Upper lobe of left lung (tissue), 6 donors: ENCODE measurements around the gene CISD1. TPM values are rescaled to one million over a fixed set of nuclear protein-coding genes. Genes with fewer than 3 reads are reported as not detected.

Experiments used
- ATAC-seq, 2 donors: fragments of 200-7000 bp; cut with Tn5 transposase; one replicate each; pipeline ENCODE4 v1.9.1; 2022; ENCODE audit warnings: mild to moderate bottlenecking in 2 of 2, moderate library complexity in 2 of 2; ENCODE audit not compliant: low FRiP score in 2 of 2
- DNase-seq, 2 donors: peaks; one replicate each; pipeline ENCODE4 v3.0.0-alpha.2; 2019 to 2020
- H3K27ac ChIP-seq, 4 donors: fragments of 200-600 bp; sonication (generic); one replicate each; pipeline ENCODE4 v1.5.1; 2016 to 2019
- H3K27me3 ChIP-seq, 4 donors: fragments of 200-600 bp; sonication (generic); one replicate each; pipeline ENCODE4 v1.5.1; 2017 to 2019
- H3K36me3 ChIP-seq, 4 donors: fragments of 200-600 bp; sonication (generic); one replicate each; pipeline ENCODE4 v1.5.1; 2016 to 2019
- H3K4me1 ChIP-seq, 4 donors: fragments of 200-600 bp; sonication (generic); one replicate each; pipeline ENCODE4 v1.5.1; 2018 to 2019
- H3K4me3 ChIP-seq, 4 donors: fragments of 200-600 bp; sonication (generic); one replicate each; pipeline ENCODE4 v1.5.1; 2017 to 2019; ENCODE audit warnings: mild to moderate bottlenecking in 2 of 4, moderate library complexity in 1 of 4
- H3K9me3 ChIP-seq, 4 donors: fragments of 200-600 bp; sonication (generic); one replicate each; pipeline ENCODE4 v1.5.1; 2018 to 2019
- EP300 ChIP-seq, 4 donors: sonication (generic); formaldehyde crosslinking; IDR thresholded peaks; one replicate each; pipeline ENCODE4 v1.5.1; 2017; ENCODE audit warnings: antibody characterized with exemption in 4 of 4, control low read depth in 2 of 4
- POLR2A ChIP-seq, 4 donors: fragments of 450-650 bp; IDR thresholded peaks; one replicate each; pipeline ENCODE4 v1.5.1; 2016 to 2017; ENCODE audit warnings: antibody characterized with exemption in 4 of 4, mild to moderate bottlenecking in 2 of 4
- POLR2AphosphoS5 ChIP-seq, 2 donors: sonication (generic); formaldehyde crosslinking; IDR thresholded peaks; one replicate each; pipeline ENCODE4 v1.5.1; 2017; ENCODE audit warnings: antibody characterized with exemption in 2 of 2
- WGBS, 2 donors: methylation state at CpG; one replicate each; pipeline ENCODE4 v1.1.5; 2017 to 2018; 5-methylcytosine and 5-hydroxymethylcytosine counted together
- total RNA-seq, 6 donors: library from RNA; depleted of rRNA in 4 of 6; stranded (reverse); fragments of >200 nt in 4 of 6; gene quantifications; one replicate each; pipeline versions ENCODE4 v1.1.0 to v1.2.1, GENCODE V29; 2016 to 2021
- TF ChIP-seq, protein P1 (sequence below), 6 experiments: fragments of 450-650 bp in 4 of 6; fragments of 200-600 bp in 2 of 6; sonication (generic) in 2 of 6; IDR thresholded peaks; one replicate each; pipeline ENCODE4 v1.5.1; 2016 to 2019; ENCODE audit warnings: antibody characterized with exemption in 6 of 6
- donor health status: DM: no; HTN: no; CAD: no; lungs with moderate emphysema.
- donor health status: DM: no; HTN: yes; CAD: no; lungs with severe emphysema.

Gene CISD1
- total RNA-seq, 6 donors from 2014 or later, result 6.3 to 19.4 (median 13.8) TPM

GRCh38 chr10:58304099-58304633 lies 35.2 kb downstream of the CISD1 start:
- Histone ChIP-seq H3K27ac (no peak overlapping the region), H3K4me1 (no peaks in the 10 kb centered on the region), H3K36me3 (no peaks in the 10 kb centered on the region), H3K4me3 (no peak overlapping the region), H3K9me3 (no peaks in the 10 kb centered on the region), H3K27me3 (no peaks in the 10 kb centered on the region)
- TF ChIP-seq, protein P1, sequence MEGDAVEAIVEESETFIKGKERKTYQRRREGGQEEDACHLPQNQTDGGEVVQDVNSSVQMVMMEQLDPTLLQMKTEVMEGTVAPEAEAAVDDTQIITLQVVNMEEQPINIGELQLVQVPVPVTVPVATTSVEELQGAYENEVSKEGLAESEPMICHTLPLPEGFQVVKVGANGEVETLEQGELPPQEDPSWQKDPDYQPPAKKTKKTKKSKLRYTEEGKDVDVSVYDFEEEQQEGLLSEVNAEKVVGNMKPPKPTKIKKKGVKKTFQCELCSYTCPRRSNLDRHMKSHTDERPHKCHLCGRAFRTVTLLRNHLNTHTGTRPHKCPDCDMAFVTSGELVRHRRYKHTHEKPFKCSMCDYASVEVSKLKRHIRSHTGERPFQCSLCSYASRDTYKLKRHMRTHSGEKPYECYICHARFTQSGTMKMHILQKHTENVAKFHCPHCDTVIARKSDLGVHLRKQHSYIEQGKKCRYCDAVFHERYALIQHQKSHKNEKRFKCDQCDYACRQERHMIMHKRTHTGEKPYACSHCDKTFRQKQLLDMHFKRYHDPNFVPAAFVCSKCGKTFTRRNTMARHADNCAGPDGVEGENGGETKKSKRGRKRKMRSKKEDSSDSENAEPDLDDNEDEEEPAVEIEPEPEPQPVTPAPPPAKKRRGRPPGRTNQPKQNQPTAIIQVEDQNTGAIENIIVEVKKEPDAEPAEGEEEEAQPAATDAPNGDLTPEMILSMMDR (IDR thresholded peaks at IDR 0.05), result no peak
- TF ChIP-seq EP300 (IDR thresholded peaks at IDR 0.05) (no peak), POLR2A (IDR thresholded peaks at IDR 0.05) (no peak), POLR2AphosphoS5 (IDR thresholded peaks at IDR 0.05) (no peak)
- WGBS, 2 donors, result 83 to 85% methylated on average over 3 of the region's 3 CpGs
- ATAC-seq (peak in 1 of 2 donors; percentile 40), DNase-seq (no peak)

DNA sequence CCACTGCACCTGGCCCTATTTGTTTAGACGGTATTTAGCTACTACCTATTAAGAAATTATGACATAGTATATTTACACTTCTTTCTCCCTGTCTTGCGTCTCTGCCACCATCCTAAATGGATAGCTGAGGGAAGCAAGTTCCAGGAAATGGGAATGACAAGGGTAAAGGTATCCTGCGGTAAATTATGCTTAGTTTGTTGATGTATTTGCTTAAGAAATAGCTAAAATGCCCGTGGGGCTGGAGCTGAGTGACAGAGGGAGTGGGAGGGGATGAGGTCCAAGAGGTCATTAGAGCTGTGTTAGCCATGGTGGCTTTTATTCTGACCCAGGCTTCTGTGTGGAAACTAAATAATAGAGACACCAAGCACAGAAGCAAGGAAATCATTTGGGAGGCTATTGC lies 36.9 kb downstream of the CISD1 start:
- ATAC-seq, result no peak
- WGBS, 2 donors, result 55% methylated on average over 4 of the region's 4 CpGs
- Histone ChIP-seq H3K27me3 (no peaks in the 10 kb centered on the region), H3K27ac (no peak overlapping the region), H3K4me1 (no peaks in the 10 kb centered on the region), H3K36me3 (no peaks in the 10 kb centered on the region), H3K9me3 (no peaks in the 10 kb centered on the region), H3K4me3 (no peak overlapping the region)
- TF ChIP-seq POLR2AphosphoS5 (IDR thresholded peaks at IDR 0.05) (no peak), POLR2A (IDR thresholded peaks at IDR 0.05) (no peak), EP300 (IDR thresholded peaks at IDR 0.05) (no peak)
- TF ChIP-seq, protein P1 (IDR thresholded peaks at IDR 0.05), result no peak
- DNase-seq, result no peak

DNA sequence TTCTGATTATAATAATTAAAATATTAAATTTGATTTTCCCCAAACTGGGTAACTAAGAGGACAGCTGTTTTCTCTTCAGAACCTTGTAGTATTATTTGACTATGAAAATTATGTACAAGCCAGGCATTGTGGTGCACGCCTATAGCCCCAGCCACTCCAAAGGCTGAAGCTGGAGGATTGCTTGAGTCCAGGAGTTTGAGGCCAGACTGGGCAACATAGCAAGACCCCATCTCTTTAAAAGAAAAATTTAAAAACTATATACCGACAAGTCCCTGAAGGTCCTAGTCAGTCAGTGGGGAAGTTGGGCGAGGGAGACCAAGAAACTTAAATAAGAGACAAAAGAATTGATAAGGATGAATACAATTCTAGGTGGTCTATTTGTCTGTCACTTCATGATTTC lies 38.7 kb downstream of the CISD1 start:
- no peaks in the 10 kb centered on the region for H3K4me1 ChIP-seq
- DNase-seq, result no peak
- no peaks in the 10 kb centered on the region for H3K27me3 ChIP-seq
- H3K4me3 ChIP-seq, result no peak overlapping the region
- H3K36me3 ChIP-seq, result no peaks in the 10 kb centered on the region
- no peak overlapping the region for H3K27ac ChIP-seq
- TF ChIP-seq EP300 (IDR thresholded peaks at IDR 0.05) (no peak), POLR2AphosphoS5 (IDR thresholded peaks at IDR 0.05) (no peak), POLR2A (IDR thresholded peaks at IDR 0.05) (no peak)
- TF ChIP-seq, protein P1 (IDR thresholded peaks at IDR 0.05), result no peak
- no peaks in the 10 kb centered on the region for H3K9me3 ChIP-seq
- 93 to 94% methylated on average over 3 of the region's 3 CpGs for WGBS, 2 donors
- no peak for ATAC-seq

DNA sequence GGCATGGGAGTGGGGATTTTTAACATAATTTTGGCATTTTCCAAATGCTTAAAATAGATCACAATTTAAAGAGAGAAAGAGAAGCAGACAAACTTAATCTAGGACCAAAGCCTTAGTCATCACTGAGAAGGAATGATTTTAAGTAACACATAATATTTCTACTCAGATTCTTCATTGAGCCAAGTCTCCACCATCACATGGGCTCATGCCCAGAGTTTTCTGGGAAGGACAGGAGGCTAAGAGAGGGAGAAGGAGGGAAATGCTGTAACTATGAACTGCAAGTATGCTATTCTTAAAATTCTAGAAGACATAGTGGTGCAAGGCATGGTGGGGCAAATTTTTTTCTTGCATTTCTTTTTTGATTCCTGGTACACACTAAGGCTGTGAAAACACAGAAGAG lies 42.1 kb downstream of the CISD1 start:
- H3K27ac ChIP-seq, result no peak overlapping the region
- H3K4me1 ChIP-seq, result no peaks in the 10 kb centered on the region
- no peak overlapping the region for H3K4me3 ChIP-seq
- TF ChIP-seq POLR2A (IDR thresholded peaks at IDR 0.05) (no peak), EP300 (IDR thresholded peaks at IDR 0.05) (no peak), POLR2AphosphoS5 (IDR thresholded peaks at IDR 0.05) (no peak)
- TF ChIP-seq, protein P1 (IDR thresholded peaks at IDR 0.05), result no peak
- DNase-seq, result no peak
- H3K36me3 ChIP-seq, result no peaks in the 10 kb centered on the region
- no peak for ATAC-seq
- H3K9me3 ChIP-seq, result no peaks in the 10 kb centered on the region
- no peaks in the 10 kb centered on the region for H3K27me3 ChIP-seq

DNA sequence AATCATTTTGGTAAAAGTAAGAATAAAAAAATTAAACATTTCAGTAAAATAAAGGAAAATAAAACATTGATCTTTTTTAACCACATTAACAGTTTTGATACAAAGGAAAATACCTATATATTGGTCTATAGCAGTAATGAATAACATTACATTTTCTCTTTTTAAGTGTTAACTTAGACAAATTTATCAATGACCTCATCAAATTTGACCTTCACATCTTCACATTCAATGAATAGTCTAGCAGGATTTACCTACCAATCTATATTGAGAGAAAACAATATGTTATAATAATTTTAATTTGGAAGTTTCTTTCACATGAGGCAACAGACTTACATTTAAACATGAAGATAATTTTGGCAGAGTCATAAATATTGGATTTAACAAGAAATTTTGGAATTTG lies 47.9 kb downstream of the CISD1 start:
- TF ChIP-seq, protein P1 (IDR thresholded peaks at IDR 0.05), result no peak
- TF ChIP-seq POLR2AphosphoS5 (IDR thresholded peaks at IDR 0.05) (no peak), EP300 (IDR thresholded peaks at IDR 0.05) (no peak), POLR2A (IDR thresholded peaks at IDR 0.05) (no peak)
- ATAC-seq (no peak), DNase-seq (no peak)
- H3K4me3 ChIP-seq, result no peak overlapping the region
- H3K27me3 ChIP-seq, result no peaks in the 10 kb centered on the region
- H3K9me3 ChIP-seq, result no peaks in the 10 kb centered on the region
- H3K36me3 ChIP-seq, result no peaks in the 10 kb centered on the region
- H3K4me1 ChIP-seq, result no peaks in the 10 kb centered on the region
- H3K27ac ChIP-seq, result no peak overlapping the region
